HUES64 (cell line): ENCODE data around the gene NANOGP8.

Source experiments
- H3K27ac ChIP-seq: 2 replicates; pipeline ENCODE4 v1.7.0; 2013; ENCODE audit warnings: low read depth, low read length, inconsistent platforms
- H3K27me3 ChIP-seq: 2 replicates; pipeline ENCODE4 v1.6.1; 2013; ENCODE audit warnings: mild to moderate bottlenecking, low read length; ENCODE audit not compliant: insufficient read depth
- H3K36me3 ChIP-seq: 2 replicates; pipeline ENCODE4 v1.6.1; 2013; ENCODE audit warnings: mild to moderate bottlenecking, low read length; ENCODE audit not compliant: insufficient read depth
- H3K4me1 ChIP-seq: 2 replicates; pipeline ENCODE4 v1.6.1; 2013; ENCODE audit warnings: mild to moderate bottlenecking, low read length, moderate library complexity; ENCODE audit not compliant: insufficient read depth
- H3K4me3 ChIP-seq: 2 replicates; pipeline ENCODE4 v1.5.1; 2013; ENCODE audit warnings: mild to moderate bottlenecking, low read length, moderate library complexity
- H3K9ac ChIP-seq: 2 replicates; pipeline ENCODE4 v1.6.1; 2013; ENCODE audit warnings: mild to moderate bottlenecking, low read depth, low read length
- H3K9me3 ChIP-seq: 2 replicates; pipeline ENCODE4 v1.6.1; 2013; ENCODE audit warnings: low read depth, low read length; ENCODE audit not compliant: insufficient read depth
- WGBS: fragments of 150-250, 120-280 bp; methylation state at CpG from one replicate; pipeline ENCODE4 v1.1.7; 2013; ENCODE audit warnings: missing lambda C conversion rate; 5-methylcytosine and 5-hydroxymethylcytosine counted together

Gene NANOGP8

DNA sequence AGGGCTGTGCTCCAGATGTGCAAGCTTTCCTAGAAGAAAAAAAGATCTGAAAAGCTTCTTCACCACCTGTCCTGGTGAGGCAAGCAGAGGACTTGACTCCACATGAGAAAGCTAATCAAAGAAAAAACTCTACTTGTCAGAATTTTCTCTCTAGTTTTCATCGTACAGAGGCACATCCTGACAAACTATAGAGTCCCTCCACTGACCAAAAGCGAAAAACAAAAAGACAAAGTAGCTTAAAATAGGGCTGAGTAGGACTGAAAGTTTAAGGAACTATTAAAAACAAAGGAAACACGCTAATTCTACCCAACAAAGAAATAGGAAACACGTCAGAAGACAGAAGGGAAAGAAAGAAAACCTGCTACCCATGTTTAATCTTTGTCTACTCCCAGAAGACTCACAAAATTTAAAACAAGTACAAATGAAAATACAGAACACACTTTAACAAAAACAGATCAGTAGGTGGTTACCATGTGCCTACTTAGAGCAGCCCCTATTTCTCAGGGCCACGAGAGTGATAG lies 26.5 kb downstream of the NANOGP8 start:
- WGBS, result 83% methylated on average over 3 of the region's 5 CpGs
- Histone ChIP-seq H3K27me3 (no peaks in the 10 kb centered on the region), H3K9ac (no peak overlapping the region; the same call in 1 of the 2 replicates), H3K36me3 (no peaks in the 10 kb centered on the region), H3K9me3 (no peaks in the 10 kb centered on the region), H3K27ac (no peak overlapping the region), H3K4me3 (no peak overlapping the region), H3K4me1 (peaks cover 36% of the 10 kb centered on the region)

DNA sequence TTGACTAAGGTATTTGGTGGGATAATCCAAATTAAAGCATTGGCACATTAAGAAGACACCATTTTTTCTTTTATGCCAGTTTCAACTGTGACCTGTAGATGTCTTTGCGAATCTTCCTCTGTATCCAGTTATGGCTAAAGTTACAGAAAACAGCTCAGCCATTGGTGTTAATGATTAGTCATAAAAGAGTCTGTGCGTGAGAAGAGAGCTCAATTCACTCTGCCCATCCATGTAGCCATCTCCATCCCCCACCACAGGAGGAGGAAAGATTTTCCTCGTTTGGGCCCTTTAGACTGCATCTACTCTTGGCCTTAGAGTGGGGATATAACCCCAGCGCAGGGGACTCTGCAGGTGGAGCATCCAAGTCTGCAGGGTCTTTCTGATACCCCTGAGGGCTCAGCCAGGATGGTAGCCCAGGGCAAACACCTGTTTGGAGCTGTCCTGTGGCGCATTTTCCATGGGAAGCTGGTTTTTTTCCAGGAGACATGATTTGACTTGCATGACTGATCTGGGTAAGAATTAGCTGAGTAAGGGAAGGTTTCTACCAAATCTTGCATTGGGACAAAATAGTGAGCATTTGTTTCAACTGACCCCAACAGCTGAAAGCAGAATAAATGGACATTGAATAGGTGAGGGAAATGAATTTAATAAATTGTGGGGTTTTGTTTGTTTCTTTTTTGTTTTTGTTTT lies 29.5 kb downstream of the NANOGP8 start:
- H3K36me3 ChIP-seq, result no peaks in the 10 kb centered on the region
- no peak overlapping the region for H3K9ac ChIP-seq
- 97% methylated on average over 5 of the region's 5 CpGs for WGBS
- H3K9me3 ChIP-seq, result no peaks in the 10 kb centered on the region
- no peak overlapping the region for H3K4me3 ChIP-seq
- peaks cover 14% of the 10 kb centered on the region for H3K4me1 ChIP-seq
- no peak overlapping the region for H3K27ac ChIP-seq
- no peaks in the 10 kb centered on the region for H3K27me3 ChIP-seq

DNA sequence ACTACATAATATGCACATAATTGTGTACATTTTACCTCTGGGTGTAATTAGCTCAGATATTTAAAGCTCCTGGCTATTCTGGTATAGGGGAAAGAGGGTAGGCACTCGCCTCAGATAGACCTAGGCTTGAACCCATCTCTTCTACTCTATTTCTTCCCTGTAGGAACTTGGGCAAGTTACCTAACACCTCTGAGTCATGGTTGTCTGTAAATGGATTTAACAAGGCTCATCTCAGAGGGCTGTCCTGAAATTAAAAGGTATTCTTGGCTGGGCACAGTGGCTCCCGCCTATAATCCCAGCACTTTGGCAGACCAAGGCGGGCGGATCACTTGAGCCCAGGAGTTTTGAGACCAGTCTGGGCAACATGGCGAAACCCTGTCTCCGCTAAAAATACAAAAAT lies 30.7 kb downstream of the NANOGP8 start:
- Histone ChIP-seq H3K4me3 (no peak overlapping the region), H3K27ac (no peak overlapping the region), H3K9ac (no peak overlapping the region), H3K27me3 (no peaks in the 10 kb centered on the region), H3K4me1 (peaks cover 12% of the 10 kb centered on the region; the same call in 1 of the 2 replicates), H3K9me3 (no peaks in the 10 kb centered on the region), H3K36me3 (no peaks in the 10 kb centered on the region)
- WGBS, result 96% methylated on average over 6 of the region's 6 CpGs

DNA sequence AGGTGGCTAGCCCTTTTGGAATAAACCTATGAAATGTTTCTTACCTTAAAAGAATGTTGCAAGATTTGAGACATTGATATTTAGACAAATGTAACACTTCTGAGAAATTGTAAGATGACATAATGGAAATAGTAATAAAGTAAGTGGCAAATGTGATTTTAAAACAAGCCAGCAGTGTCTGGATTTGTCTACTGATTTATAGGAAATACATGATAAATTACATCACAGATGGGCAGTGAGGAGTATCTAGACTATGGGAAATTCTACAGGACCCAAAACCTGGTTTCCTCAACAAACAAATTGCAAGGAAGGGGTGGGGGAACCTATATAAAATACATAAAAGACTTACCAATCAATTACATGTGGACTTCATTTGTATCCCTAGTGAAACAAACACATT lies 37.1 kb downstream of the NANOGP8 start:
- Histone ChIP-seq H3K36me3 (no peaks in the 10 kb centered on the region), H3K9ac (no peak overlapping the region), H3K27ac (no peak overlapping the region), H3K27me3 (no peaks in the 10 kb centered on the region), H3K4me1 (no peaks in the 10 kb centered on the region; the same call in 1 of the 2 replicates), H3K9me3 (no peaks in the 10 kb centered on the region), H3K4me3 (no peak overlapping the region)

DNA sequence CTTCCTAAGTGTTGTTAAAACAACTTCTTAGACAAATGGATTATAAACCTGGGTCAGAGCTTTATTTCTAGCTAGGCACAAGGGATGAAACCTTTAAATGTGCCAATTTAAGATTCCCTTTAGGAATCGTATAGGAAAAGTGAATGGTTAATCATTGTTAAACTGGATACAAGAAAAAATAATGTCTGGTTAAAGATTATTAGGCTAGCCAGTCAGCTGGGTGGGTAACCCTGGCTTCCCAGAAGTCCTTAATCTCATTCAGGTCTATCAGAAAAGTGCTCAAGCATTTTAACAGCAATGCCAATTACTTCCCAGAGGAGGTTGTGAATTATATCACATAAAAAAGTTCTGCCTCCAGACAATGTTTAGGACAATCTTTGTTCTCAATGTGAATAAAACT lies 37.6 kb downstream of the NANOGP8 start:
- no peaks in the 10 kb centered on the region for H3K36me3 ChIP-seq
- H3K9ac ChIP-seq, result no peak overlapping the region
- no peaks in the 10 kb centered on the region for H3K9me3 ChIP-seq
- no peaks in the 10 kb centered on the region for H3K27me3 ChIP-seq
- no peak overlapping the region for H3K27ac ChIP-seq
- no peak overlapping the region for H3K4me3 ChIP-seq
- WGBS, result 88% methylated on average over 1 of the region's 1 CpG
- no peaks in the 10 kb centered on the region; the same call in 1 of the 2 replicates for H3K4me1 ChIP-seq

DNA sequence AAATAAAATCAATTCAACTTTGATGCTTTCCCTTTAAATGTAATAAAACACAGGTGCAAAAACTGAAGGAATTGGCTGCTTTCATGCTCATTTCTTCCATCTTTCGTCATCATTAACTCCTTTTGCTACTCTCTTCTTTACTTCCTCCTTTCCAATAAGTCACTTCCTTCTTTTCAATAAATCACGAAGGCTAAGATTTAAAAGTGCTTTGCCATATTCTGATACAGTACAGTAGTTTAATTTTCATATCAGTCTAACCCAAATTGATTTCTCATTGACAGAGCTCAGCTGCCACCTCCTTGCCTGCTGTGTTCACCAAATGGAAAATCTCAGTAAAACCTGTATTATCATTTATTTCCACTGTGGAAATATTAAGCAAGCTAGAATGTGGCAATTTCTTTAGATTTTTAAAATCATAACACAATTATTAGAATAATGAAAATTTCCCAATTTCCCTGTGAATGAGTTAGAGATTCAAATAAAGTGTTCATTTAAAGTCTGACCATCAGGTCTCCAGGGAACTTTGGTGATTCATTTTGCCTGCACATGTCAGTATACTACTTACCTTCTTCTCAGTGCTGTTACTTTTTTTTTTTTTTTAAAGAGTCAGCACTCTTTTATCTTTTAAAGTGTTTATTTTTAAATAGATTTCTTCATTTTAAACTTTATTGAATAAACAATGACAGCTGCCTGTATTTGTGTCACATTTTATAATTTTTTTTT lies 41.6 kb downstream of the NANOGP8 start:
- no peak overlapping the region for H3K4me3 ChIP-seq
- no peaks in the 10 kb centered on the region for H3K9me3 ChIP-seq
- H3K27ac ChIP-seq, result no peak overlapping the region
- H3K27me3 ChIP-seq, result no peaks in the 10 kb centered on the region
- WGBS, result 66% methylated on average over 2 of the region's 2 CpGs
- no peak overlapping the region for H3K9ac ChIP-seq
- no peaks in the 10 kb centered on the region for H3K36me3 ChIP-seq
- H3K4me1 ChIP-seq, result peaks cover 7% of the 10 kb centered on the region

DNA sequence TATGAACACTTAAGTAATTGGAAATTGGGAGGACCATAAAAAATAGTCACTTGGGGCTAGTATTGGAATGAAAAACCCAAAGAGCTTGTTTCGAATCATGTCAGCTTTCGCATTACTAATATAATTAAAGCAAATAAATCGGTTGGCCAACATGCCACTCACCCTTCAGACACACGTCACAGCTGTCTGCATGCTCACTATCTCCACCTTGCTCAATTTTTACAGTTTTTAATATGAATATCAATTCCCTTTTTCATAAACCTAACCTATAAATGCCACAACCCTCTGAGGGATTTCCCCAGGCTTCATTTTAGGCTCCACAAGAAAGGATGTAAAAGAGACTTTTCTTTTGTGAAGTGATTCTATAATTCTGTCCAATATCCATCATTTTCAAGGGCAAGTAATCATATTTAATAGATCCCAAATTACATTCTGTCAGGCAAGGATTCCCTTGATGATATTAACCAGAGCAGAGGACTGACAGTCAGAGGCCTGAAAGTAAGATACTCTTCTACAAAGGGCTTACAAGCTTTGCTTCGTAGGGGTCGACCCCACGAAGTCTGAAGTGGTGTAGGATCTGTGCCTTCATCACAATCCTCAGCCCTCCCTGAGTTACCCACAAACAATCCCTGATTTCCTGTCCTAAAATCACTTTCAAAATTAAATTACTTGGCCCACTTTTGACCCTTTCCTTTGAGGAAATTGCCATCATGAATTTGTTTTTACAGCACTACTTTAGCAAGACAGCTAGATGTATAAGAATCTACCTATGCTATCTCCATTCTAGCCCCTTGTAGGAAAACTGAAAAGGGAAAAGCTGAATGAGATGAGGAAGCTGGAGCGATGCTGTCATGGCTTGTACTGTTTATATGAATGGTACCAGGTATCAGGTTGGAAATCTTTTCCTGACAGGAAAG lies 44.5 kb downstream of the NANOGP8 start:
- 88% methylated on average over 8 of the region's 8 CpGs for WGBS
- no peaks in the 10 kb centered on the region for H3K9me3 ChIP-seq
- H3K27me3 ChIP-seq, result no peaks in the 10 kb centered on the region
- no peak overlapping the region for H3K9ac ChIP-seq
- no peaks in the 10 kb centered on the region for H3K36me3 ChIP-seq
- H3K4me1 ChIP-seq, result peaks cover 10% of the 10 kb centered on the region
- H3K4me3 ChIP-seq, result no peak overlapping the region
- peak overlapping the region; percentile 34; the same call in 1 of the 2 replicates for H3K27ac ChIP-seq

DNA sequence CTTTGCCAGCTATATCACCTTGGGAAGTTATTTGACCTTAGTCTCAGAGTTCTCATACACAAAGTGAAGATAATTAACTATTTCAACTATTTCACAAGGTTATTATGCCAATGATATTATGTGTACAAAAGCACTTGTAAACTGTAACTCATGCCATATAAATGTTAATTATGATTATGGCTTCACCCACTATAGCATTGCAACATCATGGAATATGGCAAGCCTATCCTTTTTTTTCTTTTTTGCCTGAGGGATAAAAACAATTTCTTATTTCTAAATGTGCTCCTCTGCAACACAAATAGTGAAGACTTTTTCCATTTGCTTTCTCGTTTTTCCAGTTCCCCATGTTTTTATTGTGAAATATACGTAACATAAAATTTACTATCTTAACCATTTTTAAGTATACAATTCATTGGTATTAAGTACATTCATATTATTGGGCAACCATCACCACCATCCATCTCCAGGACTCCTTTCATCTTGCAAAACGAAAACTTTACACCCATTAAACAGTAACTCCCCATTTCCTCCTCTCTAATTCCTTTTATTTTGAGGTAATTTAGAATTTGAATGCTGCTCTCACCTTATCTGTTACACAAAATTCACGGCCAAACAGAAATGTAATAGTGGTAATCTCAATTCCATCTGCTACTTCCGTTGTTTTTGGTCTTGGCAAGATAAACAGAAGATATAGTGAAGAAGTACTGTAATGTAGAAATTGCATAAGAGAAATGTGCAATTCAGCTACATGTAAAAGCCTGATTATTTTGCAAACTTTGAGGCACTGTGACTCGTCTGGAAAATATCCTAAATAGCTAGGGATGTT lies 46.3 kb downstream of the NANOGP8 start:
- Histone ChIP-seq H3K4me1 (peaks cover 10% of the 10 kb centered on the region), H3K27ac (no peak overlapping the region), H3K4me3 (no peak overlapping the region), H3K9me3 (no peaks in the 10 kb centered on the region), H3K27me3 (no peaks in the 10 kb centered on the region), H3K9ac (no peak overlapping the region), H3K36me3 (no peaks in the 10 kb centered on the region)
- WGBS, result 60% methylated on average over 2 of the region's 6 CpGs
